GM19035 (cell line): ENCODE data around the gene HEATR1.

Experiments
- ATAC-seq: cut with Tn5 transposase; IDR thresholded peaks from one replicate; pipeline ENCODE4 v1.9.1; 2021; ENCODE audit not compliant: unreplicated experiment

HEATR1 gene

DNA sequence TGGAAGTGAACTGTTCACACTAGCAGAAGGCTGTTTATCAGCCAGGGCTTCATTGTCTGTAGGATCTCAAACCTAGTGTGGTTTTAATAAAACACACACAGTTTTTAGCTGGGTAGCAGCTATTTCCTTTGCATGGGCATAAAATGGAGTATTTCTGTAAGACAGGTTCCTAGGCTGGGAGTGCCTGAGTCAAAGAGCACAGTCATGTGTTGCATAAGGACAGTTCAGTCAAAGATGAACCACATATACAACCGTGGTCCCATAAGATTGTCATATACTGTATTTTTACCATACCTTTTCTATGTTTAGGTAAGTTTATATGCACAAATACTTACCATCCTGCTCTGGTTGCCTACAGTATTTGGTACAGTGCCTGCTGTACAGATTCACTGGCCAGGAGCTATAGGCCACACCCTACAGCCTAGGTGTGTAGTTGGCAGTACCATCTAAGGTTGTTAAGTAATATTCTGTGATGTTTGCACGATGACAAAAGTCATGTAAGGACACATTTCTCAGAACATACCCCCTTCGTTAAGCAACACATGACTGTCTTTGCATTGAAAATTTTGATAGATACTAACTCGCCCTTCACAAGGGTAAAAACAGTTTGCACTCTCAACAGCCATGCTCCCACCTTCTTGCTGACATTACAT lies 63.4 kb downstream of the HEATR1 start:
- ATAC-seq: no peak

- no peak for ATAC-seq
Observed at GRCh38 chr1:236536540-236536939, 67.8 kb downstream of the HEATR1 start.

GRCh38 chr1:236535662-236536161 lies 68.6 kb downstream of the HEATR1 start:
- ATAC-seq: no peak

DNA sequence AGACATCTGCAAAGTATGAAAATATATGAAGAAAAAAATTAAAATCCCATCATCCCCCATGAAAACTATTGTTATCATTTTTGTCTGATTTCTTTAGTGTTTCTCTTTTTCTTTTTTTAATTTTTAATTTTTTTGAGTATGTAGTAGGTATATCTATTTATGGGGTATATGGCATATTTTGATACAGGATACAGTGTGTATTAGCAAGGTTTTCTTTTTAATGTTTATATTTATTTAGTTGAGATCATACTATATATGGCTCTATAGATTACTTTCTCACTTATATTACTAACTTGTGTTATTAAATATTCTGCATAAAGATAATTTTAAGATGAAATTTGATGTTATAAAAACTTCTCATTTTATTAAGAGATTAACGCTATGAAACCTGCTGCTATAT lies 69.1 kb downstream of the HEATR1 start:
- ATAC-seq: no peak

DNA sequence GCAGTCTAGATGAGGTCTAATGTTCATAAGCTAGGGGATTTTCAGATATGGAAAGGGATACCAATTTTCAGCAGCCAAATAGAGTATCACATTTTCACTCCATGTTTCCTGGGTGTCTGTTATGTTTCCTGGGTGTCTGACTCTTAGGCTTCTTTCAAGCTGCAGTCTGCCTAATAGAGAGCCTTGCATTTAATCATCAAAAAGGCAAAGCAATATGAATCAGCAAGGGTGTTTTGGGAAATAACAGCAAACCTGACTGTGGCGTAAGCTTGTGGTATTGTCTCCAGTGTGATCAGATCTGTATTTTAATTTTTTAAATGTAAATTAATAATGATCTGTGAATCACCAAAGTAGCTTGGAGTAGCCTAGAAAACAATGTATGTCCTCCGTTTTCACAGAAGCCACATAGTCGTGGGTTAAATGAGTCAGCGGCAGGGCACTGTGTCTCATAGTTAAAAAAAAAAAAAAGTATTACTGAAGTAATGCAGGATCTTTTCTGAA lies 70.1 kb downstream of the HEATR1 start:
- ATAC-seq: no peak

- ATAC-seq: no peak
Observed at GRCh38 chr1:236532850-236533249, 71.5 kb downstream of the HEATR1 start.

GRCh38 chr1:236530959-236531358 lies 73.4 kb downstream of the HEATR1 start:
- ATAC-seq: no peak

DNA sequence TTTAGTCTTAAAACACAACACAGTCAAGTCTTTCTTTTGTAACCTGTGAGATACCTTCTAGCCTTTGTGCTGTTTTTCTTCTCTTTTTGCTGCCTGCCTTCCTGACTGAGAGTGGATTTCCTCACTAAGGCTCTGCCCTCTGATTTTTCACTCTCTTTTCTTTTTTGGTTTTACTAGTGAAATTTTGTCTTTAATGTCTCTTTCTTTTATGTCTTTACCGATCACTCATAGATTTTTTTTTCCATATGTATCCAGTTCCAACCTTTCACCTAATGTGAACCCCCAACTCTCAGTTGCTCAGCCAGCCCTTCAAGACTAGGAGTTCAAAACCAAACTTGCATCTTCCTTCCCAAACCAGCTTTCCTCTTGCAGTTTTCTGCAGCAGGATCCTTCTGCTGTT lies 74.0 kb downstream of the HEATR1 start:
- no peak for ATAC-seq

DNA sequence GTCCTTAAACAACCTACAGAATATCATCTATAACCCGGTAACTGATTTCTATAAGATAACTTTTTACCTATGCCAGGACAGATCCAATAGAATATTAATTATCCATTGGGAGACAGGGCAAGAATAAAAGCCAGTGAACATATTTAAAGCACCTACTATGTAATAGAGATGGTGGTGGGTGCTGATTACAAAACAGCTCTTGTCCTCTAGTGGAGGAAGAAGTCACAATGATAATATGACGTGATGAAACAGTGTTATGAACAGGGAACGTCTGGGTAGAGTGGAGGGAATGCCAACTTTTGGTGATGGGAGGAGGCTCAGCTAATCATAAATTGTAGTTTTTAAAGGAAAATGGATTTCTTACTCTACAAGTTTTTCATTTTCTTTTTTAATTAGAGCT lies 78.2 kb downstream of the HEATR1 start:
- no peak for ATAC-seq

DNA sequence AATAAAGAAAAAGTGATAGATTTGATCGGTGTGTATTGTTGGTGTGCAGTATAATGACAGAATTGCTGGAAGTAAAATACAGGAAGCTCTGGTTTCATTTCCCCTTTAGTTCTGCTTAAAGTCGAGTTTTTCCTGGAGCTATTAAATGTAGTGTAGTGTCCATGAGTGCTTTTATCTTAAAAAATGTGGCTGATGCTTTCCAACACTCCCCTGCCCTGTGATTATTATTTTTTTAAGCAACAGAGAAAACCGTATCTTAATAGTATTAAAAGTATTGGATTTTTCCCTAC lies 79.5 kb downstream of the HEATR1 start:
- ATAC-seq: no peak

DNA sequence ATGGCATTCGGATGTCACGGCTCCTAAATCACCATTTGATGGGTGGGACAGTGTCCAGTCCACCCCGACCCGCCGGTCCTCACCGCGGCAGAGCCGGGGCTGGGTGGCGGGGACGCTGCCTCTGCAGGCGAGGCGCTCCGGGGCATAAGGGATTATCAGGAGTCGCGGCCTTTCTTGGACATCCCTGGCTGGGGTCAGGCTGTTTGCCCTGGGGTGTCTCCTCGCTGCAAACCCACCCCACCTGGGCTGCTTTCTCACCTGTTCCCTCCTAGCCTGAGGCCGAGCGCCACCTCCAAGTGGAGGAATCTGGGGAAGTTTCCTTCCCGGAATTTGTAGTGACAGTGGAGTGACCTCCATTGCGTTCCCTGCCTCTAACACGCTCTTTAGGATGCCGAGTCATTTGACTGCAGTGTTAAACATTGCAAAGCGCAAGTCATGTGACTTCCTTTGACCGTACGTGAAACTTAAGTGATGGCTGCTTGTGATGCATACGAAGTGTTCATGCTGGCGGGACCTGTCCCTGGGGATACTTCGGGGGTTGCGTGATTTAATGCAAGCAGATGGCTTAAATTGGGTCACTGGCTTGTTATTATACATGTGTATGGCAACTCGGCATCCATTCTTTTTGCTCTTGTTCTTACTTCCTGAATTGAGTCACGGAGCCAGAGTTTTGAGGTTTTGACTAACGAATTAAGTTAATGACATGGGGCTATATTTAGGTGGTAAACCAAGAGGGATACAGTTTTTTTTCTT lies 80.0 kb downstream of the HEATR1 start:
- ATAC-seq: peak; percentile 92

- peak; percentile 57 for ATAC-seq
Observed at GRCh38 chr1:236523704-236524141, 80.6 kb downstream of the HEATR1 start, which contains the start of gene LGALS8. LGALS8 (plus strand) TSS chr1:236523982; CDS start chr1:236526071, 2,089 bp downstream.

GRCh38 chr1:236522937-236523703 lies 81.2 kb downstream of the HEATR1 start:
- peak; percentile 7 for ATAC-seq

- no peak for ATAC-seq
Observed at GRCh38 chr1:236520445-236521005, 83.8 kb downstream of the HEATR1 start.

GRCh38 chr1:236518322-236518721 lies 86.0 kb downstream of the HEATR1 start:
- ATAC-seq: no peak

- ATAC-seq: no peak
Observed at GRCh38 chr1:236516929-236517704, 87.2 kb downstream of the HEATR1 start.

DNA sequence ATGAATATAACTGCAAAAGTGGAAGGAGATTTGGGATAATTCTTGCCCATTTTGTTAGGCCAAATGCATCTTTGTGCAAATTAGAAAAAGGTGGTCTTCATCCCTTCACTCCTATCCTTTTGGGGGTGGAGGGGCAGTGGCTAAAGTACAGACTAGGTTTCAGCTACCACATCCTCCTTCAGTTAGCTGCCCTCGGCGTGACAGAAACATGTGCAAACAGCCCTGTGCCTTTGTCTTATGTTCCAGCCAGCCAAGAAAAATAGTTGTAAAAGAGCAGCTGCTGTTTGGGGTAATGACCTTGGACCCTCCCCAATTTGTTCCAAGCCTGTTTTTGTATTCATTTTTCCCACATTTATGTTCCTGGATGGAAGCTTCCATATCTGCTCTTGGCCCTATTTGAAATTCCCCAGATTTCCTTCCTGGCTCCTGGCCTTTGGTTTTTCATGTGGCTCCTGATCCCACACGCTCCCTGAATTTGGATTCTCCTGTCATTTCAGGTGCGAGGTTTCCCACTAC lies 88.8 kb downstream of the HEATR1 start:
- no peak for ATAC-seq

DNA sequence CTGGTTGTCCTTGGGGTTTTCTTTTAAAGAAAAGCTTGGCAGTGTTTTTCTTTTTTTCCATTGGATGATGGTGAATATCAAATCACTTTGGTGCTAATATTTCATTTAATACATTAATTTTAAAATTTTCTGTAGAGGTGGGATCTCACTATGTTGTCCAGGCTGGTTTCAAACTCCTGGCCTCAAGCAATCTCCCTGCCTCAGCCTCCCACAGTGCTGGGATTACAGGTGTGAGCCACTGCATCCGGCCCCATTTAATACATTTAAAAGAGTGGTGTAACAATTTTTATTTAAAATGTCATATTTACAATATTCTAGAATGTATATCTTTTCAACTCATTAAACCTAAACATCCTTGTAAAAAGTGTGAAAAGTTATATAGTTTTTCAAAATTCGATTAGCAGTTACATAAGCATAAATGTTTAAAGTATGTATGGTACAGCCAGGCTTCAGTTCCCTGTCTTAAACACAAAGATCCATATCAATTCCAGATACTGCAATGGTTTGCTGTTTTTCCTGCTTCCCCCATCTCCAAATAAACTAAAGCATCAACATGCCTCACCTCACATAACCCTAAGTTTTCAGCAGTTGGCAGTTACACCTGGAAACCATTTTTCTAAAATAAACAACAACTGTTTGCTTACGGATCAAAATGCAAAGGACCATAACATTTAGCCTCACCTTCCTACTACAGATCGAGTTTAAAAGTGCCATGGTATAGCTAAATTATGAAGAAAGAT lies 89.4 kb downstream of the HEATR1 start:
- ATAC-seq: no peak

GRCh38 chr1:236511735-236512418 lies 92.4 kb downstream of the HEATR1 start:
- ATAC-seq: no peak
